SU-DHL-6 (cell line): Measurements from ENCODE around the gene LOXL4.

Experiments used
- H2AFZ ChIP-seq: fragments of 200-600 bp; sonication (generic); 2 replicates; pipeline ENCODE4 v1.6.1; 2014; ENCODE audit warnings: low read depth, mild to moderate bottlenecking, moderate library complexity, mixed read lengths, antibody characterized with exemption, low read length; ENCODE audit not compliant: severe bottlenecking
- H3F3A ChIP-seq: fragments of 200-600 bp; shearing (Covaris generic); 2 replicates; pipeline ENCODE4 v1.6.0; 2016; ENCODE audit warnings: antibody characterized with exemption, mild to moderate bottlenecking; ENCODE audit not compliant: insufficient read depth
- H3K27ac ChIP-seq: fragments of 200-600 bp; sonication (generic); 2 replicates; pipeline ENCODE4 v1.5.1; 2016; ENCODE audit warnings: low read depth, mild to moderate bottlenecking, low read length, moderate library complexity, mixed read lengths
- H3K27me3 ChIP-seq: fragments of 200-600 bp; sonication (generic), shearing (Covaris generic); 2 replicates; pipeline ENCODE4 v1.6.0; 2014; ENCODE audit warnings: mild to moderate bottlenecking, low read length
- H3K36me3 ChIP-seq: fragments of 200-600 bp; sonication (generic); 2 replicates; pipeline ENCODE4 v1.6.1; 2014; ENCODE audit warnings: mild to moderate bottlenecking, low read length, mixed read lengths
- H3K4me2 ChIP-seq: fragments of 300-600, 200-600 bp; shearing (Covaris generic), sonication (generic); 2 replicates; pipeline ENCODE4 v1.6.0; 2014; ENCODE audit warnings: low read length, low read depth, mild to moderate bottlenecking; ENCODE audit not compliant: poor library complexity, severe bottlenecking
- H3K4me3 ChIP-seq: fragments of 200-600 bp; sonication (generic); 2 replicates; pipeline ENCODE4 v1.5.1; 2014; ENCODE audit warnings: antibody characterized with exemption, low read length, mild to moderate bottlenecking, mixed read lengths; ENCODE audit not compliant: insufficient read depth, poor library complexity, severe bottlenecking
- H3K79me2 ChIP-seq: fragments of 200-600 bp; sonication (generic); 2 replicates; pipeline ENCODE4 v1.6.1; 2014; ENCODE audit warnings: mild to moderate bottlenecking, low read length, moderate library complexity; ENCODE audit not compliant: insufficient read depth
- H3K9ac ChIP-seq: fragments of 200-600 bp; sonication (generic); 2 replicates; pipeline ENCODE4 v1.7.0; 2014; ENCODE audit warnings: mild to moderate bottlenecking, low read length
- H3K9me2 ChIP-seq: fragments of 200-600 bp; sonication (generic); replicated peaks from 2 replicates; pipeline ENCODE4 v1.6.1; 2014; ENCODE audit warnings: low read length; ENCODE audit not compliant: insufficient read depth
- H3K9me3 ChIP-seq: fragments of 200-600 bp; sonication (generic); 2 replicates; pipeline ENCODE4 v1.6.1; 2014; ENCODE audit warnings: low read length, mixed read lengths; ENCODE audit not compliant: insufficient read depth
- H4K20me1 ChIP-seq: fragments of 200-600 bp; sonication (generic); 2 replicates; pipeline ENCODE4 v1.6.1; 2014; ENCODE audit warnings: low read depth, mild to moderate bottlenecking, antibody characterized with exemption, low read length, moderate library complexity, mixed read lengths
- EZH2phosphoT487 ChIP-seq: fragments of 200-600 bp; sonication (generic), shearing (Covaris generic); conservative IDR thresholded peaks from 2 replicates; pipeline ENCODE4 v1.6.1; 2018; ENCODE audit warnings: mild to moderate bottlenecking, antibody characterized with exemption, low read length, moderate library complexity, mixed read lengths
- TF ChIP-seq, protein P1 (sequence below): fragments of 200-600 bp; sonication (generic); IDR thresholded peaks from one replicate; pipeline ENCODE4 v1.5.1; 2017; ENCODE audit warnings: antibody characterized with exemption, mild to moderate bottlenecking, low read length, moderate library complexity; ENCODE audit not compliant: insufficient read depth, poor library complexity, severe bottlenecking

The LOXL4 gene

GRCh38 chr10:98265403-98266378, 2.3 kb downstream of the LOXL4 start:
- H3K9ac ChIP-seq = no peak overlapping the region
- H3K9me3 ChIP-seq = no peaks in the 10 kb centered on the region
- H3K27me3 ChIP-seq = no peaks in the 10 kb centered on the region
- no peaks in the 10 kb centered on the region for H3K36me3 ChIP-seq
- H2AFZ ChIP-seq = no peak overlapping the region
- H3K4me2 ChIP-seq = no peak overlapping the region
- no peaks in the 10 kb centered on the region for H3F3A ChIP-seq
- H3K79me2 ChIP-seq = no peaks in the 10 kb centered on the region
- no peak overlapping the region for H3K4me3 ChIP-seq
- no peak for TF ChIP-seq EZH2phosphoT487
- TF ChIP-seq, protein P1, sequence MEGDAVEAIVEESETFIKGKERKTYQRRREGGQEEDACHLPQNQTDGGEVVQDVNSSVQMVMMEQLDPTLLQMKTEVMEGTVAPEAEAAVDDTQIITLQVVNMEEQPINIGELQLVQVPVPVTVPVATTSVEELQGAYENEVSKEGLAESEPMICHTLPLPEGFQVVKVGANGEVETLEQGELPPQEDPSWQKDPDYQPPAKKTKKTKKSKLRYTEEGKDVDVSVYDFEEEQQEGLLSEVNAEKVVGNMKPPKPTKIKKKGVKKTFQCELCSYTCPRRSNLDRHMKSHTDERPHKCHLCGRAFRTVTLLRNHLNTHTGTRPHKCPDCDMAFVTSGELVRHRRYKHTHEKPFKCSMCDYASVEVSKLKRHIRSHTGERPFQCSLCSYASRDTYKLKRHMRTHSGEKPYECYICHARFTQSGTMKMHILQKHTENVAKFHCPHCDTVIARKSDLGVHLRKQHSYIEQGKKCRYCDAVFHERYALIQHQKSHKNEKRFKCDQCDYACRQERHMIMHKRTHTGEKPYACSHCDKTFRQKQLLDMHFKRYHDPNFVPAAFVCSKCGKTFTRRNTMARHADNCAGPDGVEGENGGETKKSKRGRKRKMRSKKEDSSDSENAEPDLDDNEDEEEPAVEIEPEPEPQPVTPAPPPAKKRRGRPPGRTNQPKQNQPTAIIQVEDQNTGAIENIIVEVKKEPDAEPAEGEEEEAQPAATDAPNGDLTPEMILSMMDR = no peak
- H3K9me2 ChIP-seq = no peaks in the 10 kb centered on the region
- H4K20me1 ChIP-seq = no peaks in the 10 kb centered on the region
- H3K27ac ChIP-seq = no peak overlapping the region

DNA sequence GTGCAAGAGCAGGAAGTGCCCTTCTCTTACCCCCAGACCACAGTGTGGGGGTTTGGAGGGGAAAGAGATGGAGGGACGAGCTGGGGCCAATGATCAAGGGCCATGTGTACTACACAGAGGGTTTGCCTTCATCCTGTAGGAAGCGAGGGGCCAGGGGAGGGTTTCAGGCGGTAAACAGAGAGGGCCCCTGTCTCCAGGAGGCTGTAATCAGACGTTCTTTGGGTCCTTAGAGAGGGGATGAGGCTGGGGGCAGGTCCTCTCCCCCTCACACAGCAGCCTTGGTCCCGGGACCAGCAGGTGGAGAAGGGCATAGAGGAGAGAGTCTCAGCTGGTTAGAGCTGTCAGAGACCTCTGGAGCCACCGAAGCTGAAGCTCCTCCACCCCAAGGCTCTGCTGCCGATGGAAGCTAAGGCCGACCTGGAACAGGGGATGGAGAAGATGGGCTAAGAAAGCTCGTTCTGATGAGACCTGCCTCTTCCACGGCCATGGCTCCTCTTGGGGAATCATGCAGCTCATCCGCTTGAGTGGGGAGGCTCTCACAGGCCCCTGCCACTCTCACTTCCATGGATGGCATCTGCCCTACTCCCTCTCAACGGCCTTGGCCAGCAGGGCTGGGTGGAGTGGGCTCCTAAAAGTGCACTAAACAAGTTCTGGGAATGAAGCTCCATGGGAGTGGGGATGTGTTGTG, 3.5 kb downstream of the LOXL4 start:
- Histone ChIP-seq H3K4me2 (no peak overlapping the region), H3K36me3 (no peaks in the 10 kb centered on the region), H3F3A (no peaks in the 10 kb centered on the region), H3K9me3 (no peaks in the 10 kb centered on the region), H3K79me2 (no peaks in the 10 kb centered on the region), H3K27me3 (no peaks in the 10 kb centered on the region), H3K9ac (no peak overlapping the region), H3K9me2 (no peaks in the 10 kb centered on the region), H4K20me1 (no peaks in the 10 kb centered on the region), H3K27ac (no peak overlapping the region), H2AFZ (no peak overlapping the region), H3K4me3 (no peak overlapping the region)
- TF ChIP-seq, protein P1 = no peak
- no peak for TF ChIP-seq EZH2phosphoT487

DNA sequence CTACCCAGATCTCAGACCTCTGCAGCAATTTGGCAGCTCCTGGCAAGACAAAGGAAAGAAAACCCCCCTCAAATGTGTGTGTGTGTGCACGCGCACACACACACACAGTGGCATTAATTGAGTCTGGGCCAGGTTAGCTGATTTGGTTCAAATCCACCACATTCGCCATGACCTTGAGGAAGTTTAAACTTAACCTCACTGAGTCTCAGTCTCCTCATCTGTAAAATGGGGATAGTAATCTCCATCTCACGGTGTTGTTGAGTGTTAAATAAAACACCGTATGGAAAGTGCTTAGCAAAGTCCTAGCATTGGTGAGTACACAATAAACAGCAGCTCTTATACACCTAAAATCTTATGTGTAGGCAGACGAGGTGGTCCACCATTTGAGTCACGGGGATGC, 4.9 kb downstream of the LOXL4 start:
- H3K9ac ChIP-seq = no peak overlapping the region
- no peak overlapping the region for H3K27ac ChIP-seq
- no peak overlapping the region for H3K4me3 ChIP-seq
- H3K27me3 ChIP-seq = no peaks in the 10 kb centered on the region
- no peaks in the 10 kb centered on the region for H3F3A ChIP-seq
- TF ChIP-seq, protein P1 = no peak
- no peak for TF ChIP-seq EZH2phosphoT487
- no peaks in the 10 kb centered on the region for H3K9me2 ChIP-seq
- H3K9me3 ChIP-seq = no peaks in the 10 kb centered on the region
- H3K79me2 ChIP-seq = no peaks in the 10 kb centered on the region
- no peaks in the 10 kb centered on the region for H3K36me3 ChIP-seq
- no peaks in the 10 kb centered on the region for H4K20me1 ChIP-seq
- H3K4me2 ChIP-seq = no peak overlapping the region
- H2AFZ ChIP-seq = no peak overlapping the region
